Measurements from ENCODE around the gene CNBD2. TPM values are rescaled to one million over a fixed set of nuclear protein-coding genes. Genes with fewer than 3 reads are reported as not detected.

The CNBD2 gene
- 3.2 and 5.6 TPM in 2 replicates for total RNA-seq

GRCh38 chr20:35967979-35968640 is at the start of gene CNBD2:
CNBD2 (plus strand) TSS chr20:35968590; CDS start chr20:35968763, 173 bp downstream.

GRCh38 chr20:35954200-35954906 is 14.0 kb upstream of the CNBD2 start, which contains the start of gene SCAND1:
SCAND1 (minus strand) TSS chr20:35954502; CDS start chr20:35954284, 218 bp downstream.

Small RNA genes within 50 kb of the gene (small RNA-seq; reads per million reads assigned to genes)
- gene RNU6-937P: not detected

Other genes with a start within 250 kb of the CNBD2 start
- gene RBM39, start 226.3 kb upstream of the CNBD2 start, total RNA-seq: 326 and 336 TPM in 2 replicates
- 40.3 and 42.3 TPM in 2 replicates for gene PHF20, start 196.6 kb upstream of the CNBD2 start, total RNA-seq
- gene SCAND1, start 14.1 kb upstream of the CNBD2 start, total RNA-seq: 58.5 and 68.3 TPM in 2 replicates
- 8.1 and 9.0 TPM in 2 replicates for gene EPB41L1, start 186.2 kb downstream of the CNBD2 start, total RNA-seq

Data from thoracic aorta endothelial cell (primary cell).